Smooth muscle cell of the pulmonary artery (primary cell): Measurements from ENCODE around the gene NUS1. TPM values are rescaled to one million over a fixed set of nuclear protein-coding genes. Genes with fewer than 3 reads are reported as not detected.

Source experiments
- total RNA-seq: library from RNA; depleted of rRNA; stranded (reverse); fragments of >200 nt; gene quantifications from 2 replicates; pipeline ENCODE4 v1.2.3, GENCODE V29; 2014

NUS1 gene
- 22.9 and 30.0 TPM in 2 replicates for total RNA-seq

DNA sequence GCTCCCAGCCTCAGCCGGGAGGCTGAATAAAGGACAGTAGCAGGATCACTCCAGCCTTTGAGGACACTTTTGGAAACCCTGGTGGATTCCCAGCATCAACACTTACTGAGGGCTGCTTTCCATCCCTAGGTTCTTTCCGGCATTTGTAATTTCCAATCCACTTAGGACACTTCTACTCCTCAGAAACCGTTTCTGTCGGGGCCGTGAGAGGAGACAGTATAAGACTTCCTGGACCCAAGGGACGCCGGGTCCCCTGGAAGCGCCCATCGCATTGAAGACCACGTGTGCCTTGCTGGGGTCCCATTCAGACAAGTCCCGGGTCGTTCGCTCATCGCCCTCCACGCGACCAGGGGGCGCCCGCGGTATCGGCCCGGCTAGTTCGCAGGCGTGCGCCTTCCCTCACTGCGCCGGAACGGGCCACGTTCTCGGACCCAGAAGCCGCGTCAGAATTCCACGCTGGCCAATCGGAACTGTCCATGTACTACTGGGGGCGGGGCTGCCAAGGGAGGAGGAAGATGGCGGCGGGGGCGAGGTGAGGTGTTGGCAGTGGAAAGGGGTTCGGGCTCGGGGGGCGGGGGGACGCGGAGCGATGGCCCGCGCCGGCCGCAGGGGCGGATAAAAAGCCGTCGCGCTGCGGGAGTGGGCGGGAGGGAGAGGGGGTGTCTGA is at the start of gene NUS1:
TSS of gene NUS1 (plus strand) at position 479 of the 667 bp plus-strand sequence. CDS start 202 bp downstream, outside the sequence.

Other genes starting within 250 kb of the NUS1 start
- 0.07 TPM in 2 replicates for gene ROS1, start 249.5 kb upstream of the NUS1 start, total RNA-seq
- 39.2 and 54.2 TPM in 2 replicates for gene DCBLD1, start 192.8 kb upstream of the NUS1 start, total RNA-seq
- 51.5 and 56.3 TPM in 2 replicates for gene GOPC, start 73.0 kb upstream of the NUS1 start, total RNA-seq
- 0.07 TPM in 1 of 2 replicates, not detected in the other for gene SLC35F1, start 231.8 kb downstream of the NUS1 start, total RNA-seq